ENCODE results near the gene FAM9A.

- TF ChIP-seq CTCF (conservative IDR thresholded peaks at IDR 0.05 in 1 of 2, IDR thresholded peaks at IDR 0.05 in 1 of 2; ENCODE audit: extremely low read depth in 1 of 2, insufficient read depth in 1 of 2, low read depth in 1 of 2, low read length in 2 of 2) (peak in 1 of 2 donors; percentile 4), EZH2 (IDR thresholded peaks at IDR 0.05; ENCODE audit: borderline replicate concordance, low read length) (no peak)
These were observed 43.9 kb upstream of the FAM9A start for GRCh38 chrX:8845060-8845459.

Data from mammary epithelial cell (primary cell).